Neural crest cell (in vitro differentiated cells): Measurements from ENCODE around the gene DMRT3. TPM values are rescaled to one million over a fixed set of nuclear protein-coding genes. Genes with fewer than 3 reads are reported as not detected.

Experiments used
- DNase-seq: peaks from one replicate; pipeline ENCODE4 v3.0.0; 2021; ENCODE audit warnings: low read depth, mixed read lengths, low spot score
- H3K27ac Mint-ChIP-seq: one replicate; pipeline ENCODE4 v1.8.0; 2021; ENCODE audit warnings: mild to moderate bottlenecking, mixed read lengths; ENCODE audit not compliant: unreplicated experiment
- H3K27me3 Mint-ChIP-seq: 2 replicates; pipeline ENCODE4 v1.8.0; 2021; ENCODE audit warnings: low read depth, mild to moderate bottlenecking, mixed read lengths
- H3K36me3 Mint-ChIP-seq: 2 replicates; pipeline ENCODE4 v1.8.0; 2021; ENCODE audit warnings: low read depth, mild to moderate bottlenecking, mixed read lengths
- H3K4me1 Mint-ChIP-seq: 2 replicates; pipeline ENCODE4 v1.8.0; 2021; ENCODE audit warnings: mixed read lengths
- H3K4me3 Mint-ChIP-seq: one replicate; pipeline ENCODE4 v1.8.0; 2021; ENCODE audit warnings: mild to moderate bottlenecking, mixed read lengths
- H3K9me3 Mint-ChIP-seq: 2 replicates; pipeline ENCODE4 v1.8.0; 2021; ENCODE audit warnings: mixed read lengths
- CTCF ChIP-seq: fragments of 200-600 bp; sonication (generic); conservative IDR thresholded peaks from 2 replicates; pipeline ENCODE4 v1.5.0; 2021; ENCODE audit warnings: antibody characterized with exemption, mild to moderate bottlenecking
- total RNA-seq: library from RNA; stranded (reverse); gene quantifications from 2 replicates; pipeline ENCODE4 v1.2.1, GENCODE V29; 2021

Gene DMRT3
- total RNA-seq, 1 donor from 2014 or later: not detected

- TF ChIP-seq CTCF: no peak
- peaks cover 7% of the 10 kb centered on the region for H3K4me1 Mint-ChIP-seq
- H3K27me3 Mint-ChIP-seq: peaks cover 99% of the 10 kb centered on the region
- H3K4me3 Mint-ChIP-seq: no peak overlapping the region
- H3K27ac Mint-ChIP-seq: no peak overlapping the region
- no peaks in the 10 kb centered on the region for H3K9me3 Mint-ChIP-seq
- no peaks in the 10 kb centered on the region for H3K36me3 Mint-ChIP-seq
- no peak for DNase-seq
Measured at GRCh38 chr9:967436-967835, 9.0 kb upstream of the DMRT3 start.

GRCh38 chr9:967903-968641, 8.4 kb upstream of the DMRT3 start:
- H3K9me3 Mint-ChIP-seq: no peaks in the 10 kb centered on the region
- peaks cover 99% of the 10 kb centered on the region for H3K27me3 Mint-ChIP-seq
- DNase-seq: peak; percentile 16
- H3K36me3 Mint-ChIP-seq: no peaks in the 10 kb centered on the region
- peaks cover 8% of the 10 kb centered on the region for H3K4me1 Mint-ChIP-seq
- no peak overlapping the region for H3K27ac Mint-ChIP-seq
- TF ChIP-seq CTCF: no peak
- no peak overlapping the region for H3K4me3 Mint-ChIP-seq

GRCh38 chr9:969310-970150, 6.9 kb upstream of the DMRT3 start:
- Mint-ChIP-seq H3K4me1 (peaks cover 19% of the 10 kb centered on the region), H3K36me3 (no peaks in the 10 kb centered on the region), H3K4me3 (no peak overlapping the region), H3K27ac (no peak overlapping the region), H3K9me3 (no peaks in the 10 kb centered on the region), H3K27me3 (peaks cover 99% of the 10 kb centered on the region)
- no peak for DNase-seq
- no peak for TF ChIP-seq CTCF

- peak overlapping the region; percentile 62 for H3K4me3 Mint-ChIP-seq
- no peak for TF ChIP-seq CTCF
- H3K27ac Mint-ChIP-seq: no peak overlapping the region
- no peaks in the 10 kb centered on the region for H3K9me3 Mint-ChIP-seq
- DNase-seq: no peak
- H3K27me3 Mint-ChIP-seq: peaks cover 99% of the 10 kb centered on the region
- H3K4me1 Mint-ChIP-seq: peaks cover 19% of the 10 kb centered on the region
- H3K36me3 Mint-ChIP-seq: no peaks in the 10 kb centered on the region
Measured at GRCh38 chr9:970151-970996, 6.1 kb upstream of the DMRT3 start.

GRCh38 chr9:971901-972500, 4.5 kb upstream of the DMRT3 start:
- no peak for TF ChIP-seq CTCF
- peak; percentile 43 for DNase-seq
- Mint-ChIP-seq H3K4me1 (peaks cover 24% of the 10 kb centered on the region), H3K4me3 (peak overlapping the region; percentile 81), H3K27me3 (peaks cover 96% of the 10 kb centered on the region), H3K9me3 (no peaks in the 10 kb centered on the region), H3K36me3 (no peaks in the 10 kb centered on the region), H3K27ac (no peak overlapping the region)
